Vagina (tissue), 2 donors: ENCODE measurements around the gene LAMB1.

ENCODE experiments used
- CTCF ChIP-seq, 3 experiments: fragments of 450-650 bp in 2 of 3; fragments of 200-600 bp in 1 of 3; sonication (generic) in 1 of 3; IDR thresholded peaks; one replicate each; pipeline ENCODE4 v1.5.1; 2017 to 2019; ENCODE audit warnings: antibody characterized with exemption in 3 of 3, mild to moderate bottlenecking in 2 of 3, moderate library complexity in 2 of 3
- POLR2AphosphoS5 ChIP-seq, 2 donors: sonication (generic); formaldehyde crosslinking; IDR thresholded peaks; one replicate each; pipeline ENCODE4 v1.9.0; 2017; ENCODE audit warnings: antibody characterized with exemption in 2 of 2, mild to moderate bottlenecking in 2 of 2, low read depth in 1 of 2; ENCODE audit not compliant: insufficient read depth in 1 of 2

DNA sequence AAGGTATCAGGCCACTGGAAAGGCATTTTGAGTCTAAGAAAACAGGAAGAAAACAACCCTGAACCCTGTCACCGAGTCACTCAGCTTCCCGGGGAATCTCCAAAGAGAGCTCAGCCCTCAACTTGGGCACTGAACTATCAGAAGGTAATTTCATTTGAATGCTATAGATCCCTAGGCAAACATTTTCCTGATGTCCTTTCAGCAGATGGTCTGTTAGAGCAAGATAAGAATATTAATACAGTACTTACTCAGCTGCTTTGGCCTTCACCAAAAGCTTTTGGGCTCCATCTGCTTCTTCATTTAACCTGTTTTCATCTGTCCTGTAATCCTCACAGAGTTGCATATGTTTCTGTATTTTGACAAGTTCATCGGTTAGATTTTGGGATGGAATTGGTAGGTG, 34.2 kb upstream of the LAMB1 start:
- TF ChIP-seq POLR2AphosphoS5 (IDR thresholded peaks at IDR 0.05; ENCODE audit: insufficient read depth in 1 of 2, low read depth in 1 of 2) (no peak), CTCF (IDR thresholded peaks at IDR 0.05) (no peak)
